RWPE1 (cell line): ENCODE measurements around the gene EIPR1.

Experiments
- CTCF ChIA-PET: fragments of 350-600 bp; sonication (Branson Sonifier 250); formaldehyde crosslinking; extraction: SDS; loops from one replicate; lab custom pipeline; 2021; lab: Yijun Ruan, JAX
- POLR2A ChIA-PET: fragments of 400-600 bp; formaldehyde crosslinking; extraction: SDS; loops from one replicate; lab custom pipeline; 2020; ENCODE audit warnings: antibody characterized with exemption; ENCODE audit not compliant: low non-redundant PET; lab: Yijun Ruan, JAX
- DNase-seq: peaks from one replicate; pipeline ENCODE4 v3.0.0; 2012; ENCODE audit warnings: low spot score
- H3K27ac ChIP-seq: fragments of 450-650 bp; 2 replicates; pipeline ENCODE4 v1.5.1; 2017
- TF ChIP-seq, protein P1 (sequence below): fragments of 450-650 bp; conservative IDR thresholded peaks from 2 replicates; pipeline ENCODE4 v1.5.1; 2017; ENCODE audit warnings: low read depth, mild to moderate bottlenecking

The EIPR1 gene

DNA sequence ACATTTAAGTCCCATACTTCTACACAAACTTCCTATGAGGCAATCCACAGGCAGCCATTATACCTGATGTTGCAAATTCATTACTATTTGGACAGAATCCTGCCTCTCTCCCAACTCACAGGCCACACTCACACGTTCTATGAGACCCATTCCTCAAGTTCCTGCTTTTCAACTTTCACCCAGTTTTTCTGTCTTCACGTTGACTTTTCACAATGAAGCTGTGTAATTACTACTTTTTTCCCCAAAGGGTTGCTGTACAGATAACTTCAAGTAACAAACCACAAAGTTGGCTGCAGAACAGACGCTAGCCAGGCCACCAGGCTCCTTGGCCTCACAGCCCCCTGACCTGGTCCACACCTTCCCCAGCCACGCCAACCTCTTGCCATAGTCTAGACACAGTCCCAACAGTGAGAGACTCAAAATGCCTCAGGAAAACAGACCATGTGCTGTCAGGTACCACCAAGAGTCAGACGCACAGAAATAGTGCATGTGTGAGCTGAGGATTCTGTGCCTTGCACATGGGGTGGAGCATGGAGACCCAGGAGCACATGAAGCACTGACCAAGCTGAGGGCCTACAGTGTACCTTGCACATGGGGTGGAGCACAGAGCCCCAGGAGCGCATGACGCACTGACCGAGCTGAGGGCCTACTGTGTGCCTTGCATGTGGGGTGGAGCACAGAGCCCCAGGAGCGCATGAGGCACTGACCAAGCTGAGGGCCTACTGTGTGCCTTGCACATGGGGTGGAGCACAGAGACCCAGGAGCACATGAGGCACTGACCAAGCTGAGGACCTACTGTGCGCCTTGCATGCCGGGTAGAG, 61.0 kb downstream of the EIPR1 start:
- ChIA-PET CTCF (no interaction called here), POLR2A (no interaction called here)
- no peak overlapping the region for H3K27ac ChIP-seq
- DNase-seq, result no peak
- TF ChIP-seq, protein P1, sequence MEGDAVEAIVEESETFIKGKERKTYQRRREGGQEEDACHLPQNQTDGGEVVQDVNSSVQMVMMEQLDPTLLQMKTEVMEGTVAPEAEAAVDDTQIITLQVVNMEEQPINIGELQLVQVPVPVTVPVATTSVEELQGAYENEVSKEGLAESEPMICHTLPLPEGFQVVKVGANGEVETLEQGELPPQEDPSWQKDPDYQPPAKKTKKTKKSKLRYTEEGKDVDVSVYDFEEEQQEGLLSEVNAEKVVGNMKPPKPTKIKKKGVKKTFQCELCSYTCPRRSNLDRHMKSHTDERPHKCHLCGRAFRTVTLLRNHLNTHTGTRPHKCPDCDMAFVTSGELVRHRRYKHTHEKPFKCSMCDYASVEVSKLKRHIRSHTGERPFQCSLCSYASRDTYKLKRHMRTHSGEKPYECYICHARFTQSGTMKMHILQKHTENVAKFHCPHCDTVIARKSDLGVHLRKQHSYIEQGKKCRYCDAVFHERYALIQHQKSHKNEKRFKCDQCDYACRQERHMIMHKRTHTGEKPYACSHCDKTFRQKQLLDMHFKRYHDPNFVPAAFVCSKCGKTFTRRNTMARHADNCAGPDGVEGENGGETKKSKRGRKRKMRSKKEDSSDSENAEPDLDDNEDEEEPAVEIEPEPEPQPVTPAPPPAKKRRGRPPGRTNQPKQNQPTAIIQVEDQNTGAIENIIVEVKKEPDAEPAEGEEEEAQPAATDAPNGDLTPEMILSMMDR, result no peak

DNA sequence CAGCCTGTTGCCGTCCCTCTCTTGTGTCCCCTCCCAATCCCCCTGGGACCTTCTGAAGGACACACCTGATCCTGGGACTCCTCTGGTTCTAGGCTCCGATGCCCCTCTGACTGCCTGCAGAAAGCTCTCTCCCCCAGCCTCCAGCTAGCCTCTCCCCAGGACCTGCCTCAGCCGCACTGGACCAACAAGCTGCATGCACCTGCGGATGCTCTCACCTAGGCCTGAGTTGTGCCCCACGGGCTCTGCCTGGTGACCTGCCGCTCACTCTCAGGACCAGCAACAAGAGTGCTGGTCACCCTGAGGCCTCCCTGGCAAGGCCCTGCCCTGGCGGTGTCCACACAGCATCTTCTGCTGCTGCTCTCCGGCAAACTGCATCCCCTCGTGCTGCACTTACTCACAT, 63.0 kb downstream of the EIPR1 start:
- ChIA-PET CTCF (no interaction called here), POLR2A (no interaction called here)
- DNase-seq, result no peak
- no peak overlapping the region for H3K27ac ChIP-seq
- TF ChIP-seq, protein P1, result no peak

DNA sequence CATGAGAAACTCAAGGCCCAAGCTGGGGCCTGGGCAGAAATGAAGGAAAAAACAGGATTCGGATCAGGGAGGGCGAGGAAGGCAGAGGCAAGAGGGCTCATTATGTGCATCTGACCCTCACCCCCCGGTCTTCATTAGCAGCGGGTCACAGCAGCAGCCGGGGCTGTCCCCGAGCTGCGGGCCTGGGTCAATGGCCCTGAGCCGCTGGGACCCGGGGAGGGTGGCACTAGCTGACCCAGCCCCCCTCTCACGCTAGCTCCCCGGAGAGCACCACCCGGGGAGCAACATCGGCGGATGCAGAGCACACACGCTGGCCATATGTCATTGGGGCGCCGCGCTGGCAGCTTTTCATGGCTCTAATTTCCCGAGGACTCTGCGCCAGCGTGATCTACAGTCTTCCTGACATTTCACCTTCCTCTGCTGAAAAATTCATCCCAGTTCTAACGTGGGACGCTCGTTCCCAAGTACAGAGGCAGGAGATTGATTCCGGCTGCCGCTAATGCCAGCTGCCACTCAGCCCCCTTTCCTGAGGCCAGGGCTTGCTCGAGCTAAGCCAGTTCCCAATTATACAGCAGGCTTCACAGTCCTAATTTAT, 63.7 kb downstream of the EIPR1 start:
- no peak overlapping the region for H3K27ac ChIP-seq
- DNase-seq, result no peak
- TF ChIP-seq, protein P1, result no peak
- POLR2A ChIA-PET, result no interaction called here
- CTCF ChIA-PET, result no interaction called here

DNA sequence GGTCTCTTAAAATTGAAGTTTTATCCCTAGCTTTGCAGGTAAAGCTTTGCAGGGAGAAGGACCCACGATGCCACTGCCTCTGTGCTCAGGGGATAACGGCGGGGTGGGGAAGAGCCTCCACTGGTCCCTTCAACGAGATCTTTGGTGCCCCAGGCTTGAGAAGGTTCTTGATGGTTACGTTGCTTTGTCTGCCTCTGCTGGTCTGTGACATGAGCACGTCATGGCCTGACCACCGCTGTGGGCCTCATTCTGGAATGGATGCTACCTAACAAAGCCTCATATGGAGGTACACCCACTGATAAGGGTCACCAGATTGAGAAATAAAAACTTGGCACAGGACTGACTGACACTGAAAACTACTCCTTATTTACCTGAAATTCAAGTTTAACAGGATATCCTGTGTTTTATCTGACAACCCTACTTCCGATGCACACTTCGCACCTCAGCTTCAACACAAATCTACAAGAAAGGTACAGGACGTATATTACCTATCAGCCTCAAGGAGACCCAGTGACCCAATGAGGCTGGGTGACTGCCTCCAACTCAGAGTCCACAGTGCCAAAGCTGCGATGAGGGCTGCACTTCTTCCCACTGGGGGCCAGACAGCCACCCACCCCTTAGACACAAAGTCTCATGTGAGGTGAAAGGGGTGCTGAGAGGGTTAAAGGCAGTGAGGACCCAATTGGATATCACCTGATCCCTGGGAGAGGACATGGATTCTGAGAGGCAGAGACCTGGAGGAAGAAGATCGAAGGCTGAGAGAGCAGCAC, 64.9 kb downstream of the EIPR1 start:
- ChIA-PET POLR2A (no interaction called here), CTCF (no interaction called here)
- DNase-seq, result no peak
- TF ChIP-seq, protein P1, result no peak
- no peak overlapping the region for H3K27ac ChIP-seq

DNA sequence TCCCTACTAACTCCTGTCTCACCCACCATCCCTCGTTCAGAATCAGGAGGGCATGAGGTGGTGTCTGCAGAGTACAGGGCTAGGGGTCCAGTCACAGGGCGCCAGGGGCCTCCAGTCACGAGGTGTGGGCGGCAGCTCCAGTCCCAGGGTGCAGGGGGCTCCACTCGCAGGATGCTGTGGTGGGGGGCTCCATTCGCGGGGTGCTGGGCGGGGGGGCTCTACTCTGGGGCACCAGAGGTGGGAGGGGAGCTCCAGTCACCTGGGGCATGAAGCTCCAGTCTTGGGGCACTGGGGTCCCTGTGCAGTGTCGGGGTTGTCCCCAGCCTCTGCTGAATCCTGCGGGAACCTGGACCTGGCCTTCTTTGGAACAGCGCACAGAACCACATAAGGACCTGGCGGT, 66.0 kb downstream of the EIPR1 start:
- no peak for DNase-seq
- TF ChIP-seq, protein P1, result no peak
- ChIA-PET CTCF (interaction anchor here (1.0 kb wide), 1 partner anchor 8 kb away, joined by 3 read pairs; no protein-coding TSS in a partner anchor), POLR2A (no interaction called here)
- no peak overlapping the region for H3K27ac ChIP-seq
